Measurements from ENCODE around the gene MOGAT3.
A peak's percentile ranks its signal among the peaks of the same experiment; 100 is the strongest.

MOGAT3 gene

GRCh38 chr7:101173752-101174244, 27.0 kb downstream of the MOGAT3 start:
- peak overlapping the region; percentile 48 for H3K4me2 ChIP-seq (ENCODE audit: low read length)
- no peaks in the 10 kb centered on the region for H3K79me2 ChIP-seq (ENCODE audit: control insufficient read depth, low read length)
- H3K9me2 ChIP-seq (replicated peaks; ENCODE audit: control insufficient read depth, low read length): no peaks in the 10 kb centered on the region
- 0 out of 2 replicates have a peak, but pooled peaks cover 6% of the 10 kb centered on the region for H4K20me1 ChIP-seq (ENCODE audit: control insufficient read depth, insufficient read depth, low read depth, low read length)
- no peak for TF ChIP-seq EZH2phosphoT487 (IDR thresholded peaks at IDR 0.05; ENCODE audit: borderline replicate concordance, low read length)
- no peak for TF ChIP-seq CTCF (IDR thresholded peaks at IDR 0.05; ENCODE audit: low read depth, low read length, poor library complexity, severe bottlenecking)
- peaks cover 26% of the 10 kb centered on the region for H3K4me1 ChIP-seq (ENCODE audit: control insufficient read depth, low read length)
- H3K36me3 ChIP-seq (ENCODE audit: control insufficient read depth, low read length): no peaks in the 10 kb centered on the region
- H3F3A ChIP-seq (ENCODE audit: control insufficient read depth, insufficient read depth): peaks cover 3% of the 10 kb centered on the region; the same call in 1 of the 2 replicates
- 0 out of 2 replicates have a peak overlapping the region, but pooled peaks have one; percentile 17 for H3K4me3 ChIP-seq (ENCODE audit: low read length)
- no peak overlapping the region for H3K27ac ChIP-seq (ENCODE audit: low read depth, low read length)
- H3K27me3 ChIP-seq (ENCODE audit: control insufficient read depth, low read length): peaks cover 72% of the 10 kb centered on the region
- H3K9me3 ChIP-seq (ENCODE audit: control insufficient read depth, insufficient read depth, low read length): no peaks in the 10 kb centered on the region

DNA sequence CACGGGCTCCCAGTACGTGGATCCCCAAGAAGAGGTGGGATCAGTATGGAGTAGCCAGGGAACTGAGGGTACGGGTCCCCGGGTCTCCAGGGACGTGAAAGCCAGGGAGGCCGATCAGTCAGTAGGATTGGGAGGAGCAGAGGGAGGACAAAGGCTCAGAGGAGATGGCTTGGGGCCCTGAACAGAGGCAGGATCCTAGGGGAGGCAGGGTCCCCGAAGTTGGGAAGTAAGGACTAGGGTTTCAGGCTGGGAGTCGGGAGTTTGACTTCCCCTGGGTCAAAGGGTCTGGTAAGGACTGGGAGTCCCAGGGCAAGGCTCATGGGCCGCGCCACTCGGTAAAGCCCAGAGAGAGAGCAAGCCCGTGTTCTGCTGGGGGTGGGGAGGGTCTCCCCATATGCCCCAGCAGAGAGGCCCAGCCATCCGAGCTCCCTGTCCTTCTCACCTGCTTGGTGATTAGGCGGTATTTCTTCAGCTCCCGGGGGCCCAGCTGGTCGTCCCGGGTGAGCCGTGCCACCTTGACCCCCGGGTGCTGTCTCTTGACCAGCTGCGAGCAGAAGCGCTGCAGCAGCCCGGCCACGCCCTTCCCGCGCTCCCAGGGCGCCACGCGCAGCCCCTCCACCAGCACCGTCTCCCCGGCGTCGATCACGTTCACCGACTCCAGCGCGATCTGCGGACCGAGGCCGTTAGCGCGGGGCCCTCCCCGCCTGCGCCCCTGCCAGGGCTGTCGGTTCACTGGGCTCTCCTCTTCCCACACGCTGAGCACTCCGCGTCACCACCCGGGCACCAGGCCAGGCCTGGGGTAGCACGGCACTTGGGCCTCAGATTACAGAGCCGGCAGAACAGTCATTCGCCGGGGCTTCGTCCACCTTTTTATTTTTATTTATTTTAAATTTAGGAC, 27.7 kb downstream of the MOGAT3 start:
- H3K4me2 ChIP-seq (ENCODE audit: low read length): no peak overlapping the region
- peaks cover 76% of the 10 kb centered on the region for H3K27me3 ChIP-seq (ENCODE audit: control insufficient read depth, low read length)
- TF ChIP-seq EZH2phosphoT487 (IDR thresholded peaks at IDR 0.05; ENCODE audit: borderline replicate concordance, low read length): no peak
- TF ChIP-seq CTCF (IDR thresholded peaks at IDR 0.05; ENCODE audit: low read depth, low read length, poor library complexity, severe bottlenecking): no peak
- no peaks in the 10 kb centered on the region for H3K36me3 ChIP-seq (ENCODE audit: control insufficient read depth, low read length)
- H3K4me3 ChIP-seq (ENCODE audit: low read length): no peak overlapping the region
- H3K4me1 ChIP-seq (ENCODE audit: control insufficient read depth, low read length): peaks cover 26% of the 10 kb centered on the region
- no peaks in the 10 kb centered on the region for H3K79me2 ChIP-seq (ENCODE audit: control insufficient read depth, low read length)
- no peak overlapping the region for H3K27ac ChIP-seq (ENCODE audit: low read depth, low read length)
- 0 out of 2 replicates have a peak, but pooled peaks cover 9% of the 10 kb centered on the region for H4K20me1 ChIP-seq (ENCODE audit: control insufficient read depth, insufficient read depth, low read depth, low read length)
- peaks cover 3% of the 10 kb centered on the region; the same call in 1 of the 2 replicates for H3F3A ChIP-seq (ENCODE audit: control insufficient read depth, insufficient read depth)
- H3K9me2 ChIP-seq (replicated peaks; ENCODE audit: control insufficient read depth, low read length): no peaks in the 10 kb centered on the region
- H3K9me3 ChIP-seq (ENCODE audit: control insufficient read depth, insufficient read depth, low read length): no peaks in the 10 kb centered on the region

DNA sequence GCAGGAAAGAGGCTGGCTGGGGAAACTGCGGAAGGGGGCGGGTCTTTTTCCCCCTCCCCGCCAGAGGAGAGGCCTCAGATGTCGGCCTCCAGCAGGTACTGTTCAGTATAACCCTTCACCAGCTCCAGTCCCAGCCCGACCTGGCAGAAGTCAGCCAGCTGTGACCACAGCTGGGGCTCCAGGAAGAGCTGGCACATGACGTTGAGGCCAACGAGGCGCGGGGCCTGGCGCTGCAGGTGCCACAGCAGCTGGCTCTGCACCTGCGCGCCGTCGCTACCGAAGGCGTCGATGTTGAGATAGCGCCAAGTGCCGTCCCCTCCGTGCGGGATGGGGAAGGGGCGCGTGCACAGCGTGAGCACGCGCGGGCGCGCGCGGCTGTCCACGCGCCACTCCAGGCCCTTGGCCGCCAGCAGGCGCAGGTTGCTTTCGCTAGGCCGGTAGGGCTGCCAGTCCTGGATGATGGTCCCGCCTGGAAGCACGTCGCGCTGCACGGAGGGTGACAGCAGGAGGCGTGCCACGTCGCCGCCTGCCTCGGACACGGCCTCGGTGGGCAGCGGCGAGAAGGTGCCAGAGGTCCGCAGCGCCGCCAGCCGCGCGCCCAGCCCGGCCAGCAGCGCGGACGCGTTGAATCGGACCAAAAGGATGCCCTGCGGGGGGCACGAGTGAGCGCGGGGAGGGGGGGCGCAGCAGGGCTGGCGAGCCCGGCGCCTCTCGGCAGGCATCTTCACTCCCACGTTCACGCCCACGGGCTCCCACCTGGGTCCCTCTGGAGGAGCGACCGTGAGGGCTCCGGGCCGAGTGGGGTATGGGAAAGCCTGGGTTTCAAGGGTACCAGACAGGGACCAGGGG, 28.6 kb downstream of the MOGAT3 start:
- H3K79me2 ChIP-seq (ENCODE audit: control insufficient read depth, low read length): no peaks in the 10 kb centered on the region

More for the DNA sequence above, 28.6 kb downstream of the MOGAT3 start:
- Histone ChIP-seq H3K4me2 (ENCODE audit: low read length) (no peak overlapping the region), H4K20me1 (ENCODE audit: control insufficient read depth, insufficient read depth, low read depth, low read length) (peaks cover 14% of the 10 kb centered on the region; the same call in 1 of the 2 replicates), H3F3A (ENCODE audit: control insufficient read depth, insufficient read depth) (peaks cover 3% of the 10 kb centered on the region; the same call in 1 of the 2 replicates), H3K9me2 (replicated peaks; ENCODE audit: control insufficient read depth, low read length) (no peaks in the 10 kb centered on the region), H3K27ac (ENCODE audit: low read depth, low read length) (no peak overlapping the region), H3K9me3 (ENCODE audit: control insufficient read depth, insufficient read depth, low read length) (no peaks in the 10 kb centered on the region), H3K36me3 (ENCODE audit: control insufficient read depth, low read length) (no peaks in the 10 kb centered on the region), H3K4me3 (ENCODE audit: low read length) (no peak overlapping the region), H3K27me3 (ENCODE audit: control insufficient read depth, low read length) (peaks cover 76% of the 10 kb centered on the region), H3K4me1 (ENCODE audit: control insufficient read depth, low read length) (peaks cover 31% of the 10 kb centered on the region)
- TF ChIP-seq EZH2phosphoT487 (IDR thresholded peaks at IDR 0.05; ENCODE audit: borderline replicate concordance, low read length): no peak

All from DOHH2 (cell line).